AG10803 (cell line): Measurements from ENCODE around the gene SPRY4.

Experiments used
- DNase-seq: peaks from one replicate; pipeline ENCODE4 v3.0.0; 2010; ENCODE audit warnings: low read depth
- H3K4me3 ChIP-seq: 2 replicates; pipeline ENCODE4 v1.5.1; 2011; ENCODE audit warnings: mild to moderate bottlenecking, low read length, control low read depth
- TF ChIP-seq, protein P1 (sequence below): conservative IDR thresholded peaks from 2 replicates; pipeline ENCODE4 v1.5.1; 2011; ENCODE audit warnings: mild to moderate bottlenecking, low read length, control low read depth, inconsistent platforms

Gene SPRY4

DNA sequence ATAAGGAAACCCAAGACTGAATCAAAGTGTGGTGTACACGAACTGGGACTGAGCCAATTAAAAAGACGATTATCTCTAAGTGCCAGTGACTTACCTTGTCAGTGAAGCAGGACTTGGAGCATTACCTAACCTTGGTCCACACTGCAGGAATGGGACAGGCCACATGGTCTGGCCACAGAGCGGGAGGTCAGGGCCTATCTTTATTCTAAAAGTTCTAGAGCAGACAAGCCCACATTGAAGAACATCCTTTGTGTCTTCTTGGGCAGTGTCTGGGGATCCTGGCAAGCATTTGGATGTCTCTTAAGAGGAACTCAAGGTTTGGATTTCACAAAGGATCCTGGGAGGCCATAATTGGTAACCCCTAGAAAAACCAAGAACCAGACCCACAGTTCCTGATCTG is 16.5 kb downstream of the SPRY4 start:
- no peak for DNase-seq
- TF ChIP-seq, protein P1, sequence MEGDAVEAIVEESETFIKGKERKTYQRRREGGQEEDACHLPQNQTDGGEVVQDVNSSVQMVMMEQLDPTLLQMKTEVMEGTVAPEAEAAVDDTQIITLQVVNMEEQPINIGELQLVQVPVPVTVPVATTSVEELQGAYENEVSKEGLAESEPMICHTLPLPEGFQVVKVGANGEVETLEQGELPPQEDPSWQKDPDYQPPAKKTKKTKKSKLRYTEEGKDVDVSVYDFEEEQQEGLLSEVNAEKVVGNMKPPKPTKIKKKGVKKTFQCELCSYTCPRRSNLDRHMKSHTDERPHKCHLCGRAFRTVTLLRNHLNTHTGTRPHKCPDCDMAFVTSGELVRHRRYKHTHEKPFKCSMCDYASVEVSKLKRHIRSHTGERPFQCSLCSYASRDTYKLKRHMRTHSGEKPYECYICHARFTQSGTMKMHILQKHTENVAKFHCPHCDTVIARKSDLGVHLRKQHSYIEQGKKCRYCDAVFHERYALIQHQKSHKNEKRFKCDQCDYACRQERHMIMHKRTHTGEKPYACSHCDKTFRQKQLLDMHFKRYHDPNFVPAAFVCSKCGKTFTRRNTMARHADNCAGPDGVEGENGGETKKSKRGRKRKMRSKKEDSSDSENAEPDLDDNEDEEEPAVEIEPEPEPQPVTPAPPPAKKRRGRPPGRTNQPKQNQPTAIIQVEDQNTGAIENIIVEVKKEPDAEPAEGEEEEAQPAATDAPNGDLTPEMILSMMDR = no peak
- H3K4me3 ChIP-seq = no peak overlapping the region

DNA sequence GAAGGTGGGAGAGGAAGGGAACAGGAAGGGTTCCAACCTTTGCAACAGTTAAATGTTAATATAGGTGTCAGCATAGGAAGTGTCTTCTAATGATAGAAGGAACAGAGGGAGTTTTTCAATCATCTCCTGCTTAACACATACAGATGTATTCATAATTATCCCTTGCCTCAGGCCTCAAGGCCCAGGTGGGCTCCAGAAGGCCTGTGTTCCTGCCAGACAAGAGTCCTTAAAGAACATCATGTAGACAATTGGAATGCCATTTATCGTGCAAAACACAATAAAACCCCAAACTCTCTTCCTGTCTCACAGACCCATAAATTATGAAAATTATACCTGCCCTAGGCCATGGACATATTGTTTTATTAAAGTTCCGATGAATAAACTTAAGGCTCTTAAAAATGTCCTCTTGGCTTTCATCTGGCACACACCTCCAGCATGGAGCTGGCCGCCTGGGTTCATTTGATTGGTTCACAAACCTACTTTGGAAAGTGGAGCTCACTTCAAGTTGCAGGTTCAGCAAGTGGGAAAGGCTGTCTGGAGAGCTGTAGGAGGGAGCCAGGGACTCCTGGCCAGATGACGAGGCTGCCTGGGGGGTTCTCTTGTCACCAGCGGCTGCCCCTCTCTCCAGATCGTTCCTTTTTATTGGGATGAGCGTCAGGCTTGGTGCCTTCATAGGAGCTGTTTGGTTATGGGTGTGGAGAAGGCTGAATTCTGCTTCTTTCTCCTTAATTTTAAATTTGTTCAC is 17.5 kb downstream of the SPRY4 start:
- TF ChIP-seq, protein P1 = no peak
- no peak overlapping the region for H3K4me3 ChIP-seq
- DNase-seq = no peak

DNA sequence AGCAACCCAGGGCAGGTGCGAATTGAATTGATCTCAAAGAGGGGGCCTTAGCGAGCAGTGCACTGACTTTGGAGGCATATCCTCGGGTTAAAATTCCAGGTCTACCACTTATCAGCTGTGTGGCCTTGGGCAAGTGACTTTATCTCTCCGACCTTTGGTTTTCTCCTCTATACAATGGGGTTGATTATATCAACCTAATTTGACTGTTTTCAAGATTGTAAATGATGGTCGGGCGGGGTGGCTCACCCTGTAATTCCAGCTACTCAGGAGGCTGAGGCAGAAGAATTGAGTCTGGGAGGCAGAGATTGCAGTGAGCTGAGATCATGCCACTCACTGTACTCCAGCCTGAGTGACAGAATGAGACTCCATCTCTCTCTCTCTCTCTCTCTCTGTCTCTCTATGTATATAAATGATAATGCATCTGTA is 18.7 kb downstream of the SPRY4 start:
- H3K4me3 ChIP-seq = no peak overlapping the region
- no peak for DNase-seq
- TF ChIP-seq, protein P1 = no peak

DNA sequence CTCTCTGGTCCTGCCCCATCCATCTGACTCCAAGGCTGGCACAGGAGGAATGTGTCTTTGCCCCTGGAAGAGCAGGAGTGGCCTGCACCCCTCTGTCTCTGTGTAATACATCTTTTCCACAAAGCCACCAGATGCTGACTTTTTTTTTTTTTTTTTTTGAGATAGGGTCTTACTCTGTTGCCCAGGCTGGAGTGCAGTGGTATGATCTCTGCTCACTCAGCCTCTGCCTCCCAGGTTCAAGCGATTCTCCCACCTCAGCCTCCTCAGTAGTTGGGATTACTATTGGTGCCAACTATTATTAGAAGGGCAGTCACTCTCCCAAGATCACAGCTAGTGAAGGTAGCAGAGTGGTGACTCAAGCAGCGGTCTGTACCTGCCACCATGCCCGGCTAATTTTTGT is 19.6 kb downstream of the SPRY4 start:
- TF ChIP-seq, protein P1 = no peak
- H3K4me3 ChIP-seq = no peak overlapping the region
- no peak for DNase-seq

DNA sequence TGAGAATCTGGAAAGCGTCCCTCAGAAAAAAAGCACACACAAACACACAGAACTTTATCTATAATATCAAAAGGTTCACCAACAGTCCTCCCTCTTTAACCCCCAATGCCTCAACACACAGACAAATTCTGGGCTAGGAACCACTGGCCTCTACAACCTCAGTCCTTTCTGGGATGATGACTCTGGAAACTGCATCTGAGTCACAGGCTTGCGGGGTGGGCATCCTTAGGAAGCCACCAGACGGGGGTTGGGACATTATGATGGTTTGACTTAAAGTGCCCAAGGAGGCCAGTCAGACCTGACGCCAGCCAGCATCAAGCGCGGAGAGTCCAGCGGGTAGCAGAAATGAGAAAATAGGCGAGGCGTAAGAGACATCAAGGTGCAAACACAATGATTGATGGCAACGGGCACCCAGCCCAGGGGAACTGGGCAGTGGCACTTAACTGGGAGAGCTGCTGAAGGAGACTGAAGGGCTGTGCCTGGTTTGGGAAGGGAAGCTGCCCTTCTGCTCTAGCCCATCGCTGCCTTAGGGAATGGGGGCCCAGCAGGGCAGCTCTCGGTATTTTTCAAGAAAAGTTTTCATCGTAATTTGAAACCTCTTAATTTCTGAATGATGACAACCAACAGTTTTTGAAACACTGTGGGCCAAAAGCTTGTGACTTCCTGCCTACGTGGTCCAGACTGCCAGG is 20.7 kb downstream of the SPRY4 start:
- no peak for DNase-seq
- H3K4me3 ChIP-seq = no peak overlapping the region
- TF ChIP-seq, protein P1 = no peak

DNA sequence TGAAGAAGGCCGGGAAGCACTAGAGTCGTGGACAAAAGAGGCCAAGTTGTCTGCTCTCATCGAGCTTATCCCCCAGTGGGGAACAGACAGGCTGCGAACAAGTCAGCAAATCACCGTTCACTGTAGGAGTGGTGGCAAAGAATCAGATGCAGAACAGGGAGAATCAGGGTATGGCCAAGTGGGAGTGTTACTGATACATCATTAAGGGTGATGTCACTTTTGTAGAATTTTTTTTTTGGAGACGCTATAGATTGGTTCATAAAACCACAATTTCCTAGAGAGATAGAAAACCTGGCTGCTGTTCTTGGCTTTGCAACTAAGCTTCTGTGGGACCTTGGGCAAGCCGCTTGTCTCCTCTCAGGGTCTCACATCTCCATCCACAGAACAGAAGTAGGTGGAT is 21.3 kb downstream of the SPRY4 start:
- DNase-seq = no peak
- no peak overlapping the region for H3K4me3 ChIP-seq
- TF ChIP-seq, protein P1 = no peak

DNA sequence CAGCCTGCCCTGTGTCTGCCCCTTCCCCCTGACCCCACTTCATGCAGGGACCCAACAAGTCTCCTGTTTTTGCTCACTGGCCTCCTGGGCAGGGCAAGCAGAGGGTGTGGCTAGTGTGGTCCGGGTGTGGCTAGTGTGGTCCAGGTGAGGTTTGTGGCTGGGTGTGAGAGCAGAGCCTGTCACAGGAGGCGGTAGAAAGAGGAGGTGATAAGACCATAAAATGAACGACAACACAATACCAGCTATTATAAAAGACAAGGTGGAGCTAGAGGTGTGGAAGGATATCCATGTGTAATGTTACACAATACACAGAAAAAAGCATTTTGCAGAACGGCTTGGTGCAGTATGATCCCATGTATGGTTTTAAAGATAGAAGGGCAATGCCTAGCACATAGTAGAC is 23.3 kb downstream of the SPRY4 start:
- TF ChIP-seq, protein P1 = no peak
- DNase-seq = no peak
- H3K4me3 ChIP-seq = no peak overlapping the region
